ENCODE results near the gene MCOLN3.

- TF ChIP-seq EZH2 (IDR thresholded peaks at IDR 0.05; ENCODE audit: low read depth) (no peak), CTCF (conservative IDR thresholded peaks at IDR 0.05) (no peak)
These were observed 46.6 kb downstream of the MCOLN3 start for GRCh38 chr1:85001742-85002141.

Measured in PC-9 (cell line).